Subcutaneous adipose tissue (tissue), 4 donors: ENCODE measurements around the gene DEFB115. TPM values are rescaled to one million over a fixed set of nuclear protein-coding genes. Genes with fewer than 3 reads are reported as not detected.

Experiments
- total RNA-seq, 4 donors: library from RNA; depleted of rRNA; stranded (reverse); fragments of >200 nt; gene quantifications; one replicate each; pipeline ENCODE4 v1.1.0, GENCODE V29; 2016
- TF ChIP-seq, protein P1 (sequence below): fragments of 450-650 bp; IDR thresholded peaks from one replicate; pipeline ENCODE4 v1.5.1; 2016; ENCODE audit warnings: low read depth, mild to moderate bottlenecking, control low read depth, antibody characterized with exemption, moderate library complexity

Gene DEFB115, protein sequence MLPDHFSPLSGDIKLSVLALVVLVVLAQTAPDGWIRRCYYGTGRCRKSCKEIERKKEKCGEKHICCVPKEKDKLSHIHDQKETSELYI
- not detected for total RNA-seq

DNA sequence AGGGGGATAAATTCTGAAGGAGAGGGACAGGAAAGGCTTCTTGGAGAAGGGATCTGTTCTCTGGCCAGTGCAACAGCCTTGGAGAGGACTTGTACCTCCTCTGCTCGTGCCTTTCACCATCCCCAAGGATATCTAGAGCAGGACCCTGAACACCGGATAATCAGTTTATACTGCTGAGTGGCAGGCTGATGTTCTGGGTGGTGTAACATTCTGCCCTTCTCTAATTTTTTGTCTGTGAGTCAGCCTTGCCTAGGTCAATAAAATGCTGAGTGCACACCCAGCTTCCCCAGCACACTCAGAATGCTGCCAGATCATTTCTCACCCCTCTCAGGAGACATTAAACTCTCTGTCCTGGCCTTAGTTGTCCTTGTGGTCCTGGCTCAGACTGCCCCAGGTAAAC, at the start of gene DEFB115:
TSS of gene DEFB115 (plus strand) at position 301 of the 400 bp plus-strand sequence. CDS start at position 301, 0 bp downstream.
- TF ChIP-seq, protein P1, sequence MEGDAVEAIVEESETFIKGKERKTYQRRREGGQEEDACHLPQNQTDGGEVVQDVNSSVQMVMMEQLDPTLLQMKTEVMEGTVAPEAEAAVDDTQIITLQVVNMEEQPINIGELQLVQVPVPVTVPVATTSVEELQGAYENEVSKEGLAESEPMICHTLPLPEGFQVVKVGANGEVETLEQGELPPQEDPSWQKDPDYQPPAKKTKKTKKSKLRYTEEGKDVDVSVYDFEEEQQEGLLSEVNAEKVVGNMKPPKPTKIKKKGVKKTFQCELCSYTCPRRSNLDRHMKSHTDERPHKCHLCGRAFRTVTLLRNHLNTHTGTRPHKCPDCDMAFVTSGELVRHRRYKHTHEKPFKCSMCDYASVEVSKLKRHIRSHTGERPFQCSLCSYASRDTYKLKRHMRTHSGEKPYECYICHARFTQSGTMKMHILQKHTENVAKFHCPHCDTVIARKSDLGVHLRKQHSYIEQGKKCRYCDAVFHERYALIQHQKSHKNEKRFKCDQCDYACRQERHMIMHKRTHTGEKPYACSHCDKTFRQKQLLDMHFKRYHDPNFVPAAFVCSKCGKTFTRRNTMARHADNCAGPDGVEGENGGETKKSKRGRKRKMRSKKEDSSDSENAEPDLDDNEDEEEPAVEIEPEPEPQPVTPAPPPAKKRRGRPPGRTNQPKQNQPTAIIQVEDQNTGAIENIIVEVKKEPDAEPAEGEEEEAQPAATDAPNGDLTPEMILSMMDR, result no peak

DNA sequence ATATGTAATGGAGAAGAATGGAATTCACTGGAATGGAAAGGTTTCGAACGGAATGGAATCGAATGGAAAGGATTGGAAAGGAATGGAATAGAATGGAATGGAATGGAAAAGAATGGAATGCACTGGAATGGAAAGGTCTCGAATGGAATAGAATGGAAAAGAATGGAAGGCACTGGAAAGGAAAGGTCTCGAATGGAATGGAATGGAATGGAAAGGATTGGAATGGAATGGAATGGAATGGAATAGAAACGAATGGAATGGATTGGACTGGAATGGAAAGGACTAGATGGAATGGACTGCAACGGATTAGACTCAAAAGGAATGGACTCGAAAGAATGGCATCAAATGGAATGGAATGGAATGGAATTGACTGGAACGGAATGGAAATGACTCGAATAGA, 20.5 kb upstream of the DEFB115 start:
- TF ChIP-seq, protein P1, result no peak

DNA sequence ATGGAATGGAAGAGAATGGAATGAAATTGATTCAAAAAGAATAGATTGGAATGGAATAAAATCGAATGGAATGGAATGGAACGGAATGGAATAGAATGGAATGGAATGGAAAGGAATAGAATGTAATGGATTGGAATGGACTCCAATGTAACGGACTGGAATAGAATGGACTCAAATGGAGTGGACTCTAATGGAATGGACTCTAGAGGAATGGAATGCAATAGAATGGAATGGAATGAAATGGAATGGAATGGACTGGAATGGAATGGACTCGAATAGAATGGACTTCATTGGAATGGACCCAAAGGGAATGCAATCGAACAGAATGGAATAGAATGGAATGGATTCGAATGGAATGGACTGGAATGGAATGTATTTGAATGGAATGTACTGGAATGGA, 19.7 kb upstream of the DEFB115 start:
- TF ChIP-seq, protein P1, result no peak

DNA sequence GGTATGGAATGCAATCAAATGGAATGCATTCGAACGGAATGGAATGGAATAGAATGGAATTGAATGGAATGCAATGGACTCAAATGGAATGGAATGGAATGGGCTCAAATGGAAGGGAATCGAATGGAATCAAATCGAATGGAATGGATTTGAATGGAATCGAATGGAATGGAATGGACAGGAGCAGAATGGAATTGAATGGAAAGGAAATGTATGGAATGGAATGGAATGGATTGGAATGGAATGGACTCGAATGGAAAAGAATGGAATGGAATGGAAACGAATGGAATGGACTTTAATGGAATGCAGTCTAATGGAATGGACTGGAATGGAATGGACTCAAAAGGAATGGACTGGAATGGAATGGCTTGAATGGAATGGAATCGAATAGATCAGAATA, 18.3 kb upstream of the DEFB115 start:
- TF ChIP-seq, protein P1, result no peak

DNA sequence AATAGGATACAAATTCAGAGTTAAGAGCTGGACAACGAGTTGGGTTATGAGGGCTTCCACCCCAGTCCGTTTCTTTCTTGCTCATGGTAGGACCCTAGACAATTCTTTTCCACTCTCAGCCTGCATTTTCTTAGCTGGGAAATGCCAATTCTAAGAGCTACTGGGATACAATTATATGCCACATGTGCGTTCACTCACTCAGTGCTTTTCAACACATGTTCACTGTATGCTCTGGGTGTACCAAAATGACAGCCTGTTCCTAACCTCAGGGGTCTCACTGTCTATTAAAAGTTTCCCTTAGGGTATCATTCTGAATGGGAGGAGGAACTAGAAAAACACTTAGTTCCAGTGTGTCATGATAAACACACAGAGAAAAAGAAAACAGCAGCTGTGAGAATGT, 505 bp upstream of the DEFB115 start:
- TF ChIP-seq, protein P1, result no peak

DNA sequence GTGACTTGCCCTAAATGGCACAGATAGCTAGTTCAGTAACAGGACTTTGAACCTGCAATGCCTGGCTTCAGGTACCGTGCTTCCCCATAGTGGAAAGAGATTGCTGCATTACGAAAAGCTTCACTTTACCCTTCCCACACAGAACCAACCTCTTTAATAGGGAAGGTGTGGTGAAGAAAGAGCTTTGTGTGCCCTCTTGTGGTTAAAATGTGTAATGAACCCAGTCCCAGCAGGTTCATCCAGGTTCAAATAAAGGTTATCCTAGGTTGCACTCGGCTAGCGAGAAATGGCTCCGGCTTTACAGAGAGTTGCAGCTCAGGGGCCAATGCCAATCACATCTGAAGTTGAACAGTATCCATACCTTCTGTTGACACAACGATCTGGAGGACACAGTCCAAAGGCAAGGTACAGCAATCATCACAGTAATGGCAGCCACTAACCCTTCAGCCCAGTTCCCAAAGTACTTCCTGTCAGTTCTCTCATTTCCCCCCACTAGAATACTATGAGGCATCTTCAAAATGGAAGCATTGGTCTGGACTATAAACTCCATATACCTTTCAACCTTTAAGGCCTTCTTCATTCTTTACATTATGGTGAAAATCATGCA, 3.0 kb downstream of the DEFB115 start:
- TF ChIP-seq, protein P1, result no peak

DNA sequence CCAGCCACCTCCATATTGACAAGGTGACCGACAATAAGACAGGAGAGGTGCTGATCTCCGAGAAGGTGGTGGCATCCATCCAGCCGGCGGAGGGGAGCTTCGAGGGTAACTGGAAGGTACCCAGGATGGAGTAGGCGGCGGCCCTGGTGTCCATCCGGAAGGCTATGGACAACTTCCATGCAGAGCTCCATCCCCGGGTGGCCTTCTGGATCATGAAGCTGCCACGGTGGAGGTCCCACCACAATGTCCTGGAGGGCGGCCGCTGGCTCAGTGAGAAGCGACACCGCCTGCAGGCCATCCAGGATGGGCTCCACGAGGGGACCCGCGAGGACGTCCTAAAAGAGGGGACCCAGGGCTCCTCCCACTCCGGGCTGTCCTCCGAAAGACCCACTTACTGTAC, 17.0 kb downstream of the DEFB115 start:
- TF ChIP-seq, protein P1, result no peak
